GM18951 (cell line): ENCODE measurements around the gene PIAS3.
"Not testable (repeated sequence)": the region's sequence is repeated elsewhere in the genome, so short reads cannot be mapped to it uniquely, and the experiment has no call there.

Experiments
- POLR2A ChIP-seq: IDR thresholded peaks from 4 replicates; pipeline ENCODE4 v1.6.1; 2011; ENCODE audit warnings: mild to moderate bottlenecking; ENCODE audit not compliant: insufficient read length, insufficient read depth; ENCODE audit errors: extremely low read depth
- in situ Hi-C: fragments of 300-500 bp; cut with MboI; formaldehyde crosslinking; loops from one replicate; pipeline ENCODE4 v1.12.0; 2022; ENCODE audit warnings: low sequenced_read_pairs, mixed read lengths, inconsistent platforms; ENCODE audit not compliant: unreplicated experiment

Gene PIAS3

GRCh38 chr1:145858238-145858900 is 512 bp downstream of the PIAS3 start:
- in situ Hi-C loops: no loop called here
- TF ChIP-seq POLR2A: no peak

GRCh38 chr1:145857170-145857569 is 1.7 kb downstream of the PIAS3 start:
- in situ Hi-C loops: no loop called here
- no peak for TF ChIP-seq POLR2A

GRCh38 chr1:145855426-145855948 is 3.4 kb downstream of the PIAS3 start:
- TF ChIP-seq POLR2A: no peak
- in situ Hi-C loops: no loop called here

GRCh38 chr1:145849356-145850160 is 9.3 kb downstream of the PIAS3 start:
- TF ChIP-seq POLR2A: no peak
- in situ Hi-C loops: no loop called here

GRCh38 chr1:145847827-145848226 is 11.1 kb downstream of the PIAS3 start:
- no peak for TF ChIP-seq POLR2A
- in situ Hi-C loops: no loop called here

- in situ Hi-C loops: no loop called here
- TF ChIP-seq POLR2A: peak; percentile 14
These were observed 12.7 kb downstream of the PIAS3 start for GRCh38 chr1:145846201-145846612.

GRCh38 chr1:145845514-145846161 is 13.2 kb downstream of the PIAS3 start, which contains the start of gene NUDT17:
TSS of gene NUDT17 (plus strand) at chr1:145845630. CDS start at chr1:145845641, 11 bp downstream.
- in situ Hi-C loops: no loop called here
- peak; percentile 66 for TF ChIP-seq POLR2A

GRCh38 chr1:145845144-145845513 is 13.8 kb downstream of the PIAS3 start:
- in situ Hi-C loops: no loop called here
- no peak for TF ChIP-seq POLR2A

- no peak for TF ChIP-seq POLR2A
- in situ Hi-C loops: no loop called here
These were observed 15.8 kb downstream of the PIAS3 start for GRCh38 chr1:145843031-145843430.

- in situ Hi-C loops: no loop called here
- no peak for TF ChIP-seq POLR2A
These were observed 21.2 kb downstream of the PIAS3 start for GRCh38 chr1:145837656-145838055.

- in situ Hi-C loops: not testable (repeated sequence)
These were observed 28.1 kb downstream of the PIAS3 start for GRCh38 chr1:145830810-145831209.

- TF ChIP-seq POLR2A: no peak
- in situ Hi-C loops: no loop called here
These were observed 30.4 kb downstream of the PIAS3 start for GRCh38 chr1:145828367-145829026.

GRCh38 chr1:145827966-145828365 is 30.9 kb downstream of the PIAS3 start:
- in situ Hi-C loops: no loop called here
- TF ChIP-seq POLR2A: no peak
